ENCODE measurements around the gene GSK3A. TPM values are rescaled to one million over a fixed set of nuclear protein-coding genes. Genes with fewer than 3 reads are reported as not detected.

GSK3A gene
- total and polyA plus RNA-seq, 9 of the 15 experiments (the other 6 are each of a cell fraction or from before 2014, with no cell fraction given), result 0.62 to 90.7 (median 33.3) TPM

DNA sequence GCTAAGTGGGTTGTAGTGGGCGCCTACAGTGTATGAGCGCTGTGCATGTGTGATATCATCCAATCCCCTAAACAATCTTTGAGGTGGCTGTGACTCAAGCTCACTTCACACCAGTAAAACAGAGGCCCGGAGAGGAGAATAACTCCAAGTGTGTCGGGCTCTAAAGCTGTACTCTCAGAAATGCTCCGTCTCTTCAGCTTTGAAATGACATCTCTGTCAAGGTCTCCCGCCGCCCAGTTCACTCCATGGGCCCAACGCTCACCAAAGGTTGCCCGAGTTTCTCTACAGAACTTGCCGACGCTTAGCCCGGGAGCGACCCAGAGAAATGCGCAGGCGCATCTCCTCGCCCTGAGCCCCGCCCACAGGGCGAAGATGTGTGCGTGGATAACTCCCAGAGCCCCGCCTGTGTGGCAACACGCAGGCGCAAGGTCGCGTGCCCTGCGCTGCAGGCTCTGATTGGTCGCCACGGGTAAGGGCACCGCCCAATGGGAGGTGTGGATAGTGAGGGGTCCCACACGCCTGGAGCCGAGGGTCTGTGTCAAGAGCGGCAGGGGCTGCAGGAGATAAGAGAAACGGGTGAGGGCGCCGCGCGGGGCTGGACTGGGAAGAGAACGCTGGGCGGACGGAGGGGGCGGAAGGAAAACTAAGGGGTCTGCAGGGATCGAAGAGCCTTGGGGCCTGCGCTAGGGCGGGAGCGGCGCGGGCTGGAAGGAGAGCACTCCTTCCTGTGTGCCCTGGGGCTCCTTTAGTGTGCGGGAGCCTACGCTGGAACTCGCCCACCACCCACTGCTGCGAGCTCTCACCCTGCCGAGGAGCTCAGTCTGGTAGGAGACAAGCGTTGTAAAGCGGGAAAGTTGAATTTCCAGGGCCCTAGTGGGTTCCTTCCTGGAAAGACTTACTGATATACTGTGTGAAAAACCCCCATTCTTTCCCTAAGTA is 22.3 kb downstream of the GSK3A start, which contains the start of gene ZNF526 (continued):
- TF ChIP-seq ZNF395 (CRISPR knock-in tag; IDR thresholded peaks at IDR 0.05), result no peak
- no peak for TF ChIP-seq CSDE1 (IDR thresholded peaks at IDR 0.05)
- no peak for TF ChIP-seq PHB (CRISPR knock-in tag; IDR thresholded peaks at IDR 0.05)
- no peak for TF ChIP-seq RREB1 (CRISPR knock-in tag; IDR thresholded peaks at IDR 0.05)
- TF ChIP-seq STAT6 (CRISPR knock-in tag; IDR thresholded peaks at IDR 0.05), result no peak
- TF ChIP-seq EP400 (IDR thresholded peaks at IDR 0.05), result peak; percentile 92
- TF ChIP-seq, protein P1, sequence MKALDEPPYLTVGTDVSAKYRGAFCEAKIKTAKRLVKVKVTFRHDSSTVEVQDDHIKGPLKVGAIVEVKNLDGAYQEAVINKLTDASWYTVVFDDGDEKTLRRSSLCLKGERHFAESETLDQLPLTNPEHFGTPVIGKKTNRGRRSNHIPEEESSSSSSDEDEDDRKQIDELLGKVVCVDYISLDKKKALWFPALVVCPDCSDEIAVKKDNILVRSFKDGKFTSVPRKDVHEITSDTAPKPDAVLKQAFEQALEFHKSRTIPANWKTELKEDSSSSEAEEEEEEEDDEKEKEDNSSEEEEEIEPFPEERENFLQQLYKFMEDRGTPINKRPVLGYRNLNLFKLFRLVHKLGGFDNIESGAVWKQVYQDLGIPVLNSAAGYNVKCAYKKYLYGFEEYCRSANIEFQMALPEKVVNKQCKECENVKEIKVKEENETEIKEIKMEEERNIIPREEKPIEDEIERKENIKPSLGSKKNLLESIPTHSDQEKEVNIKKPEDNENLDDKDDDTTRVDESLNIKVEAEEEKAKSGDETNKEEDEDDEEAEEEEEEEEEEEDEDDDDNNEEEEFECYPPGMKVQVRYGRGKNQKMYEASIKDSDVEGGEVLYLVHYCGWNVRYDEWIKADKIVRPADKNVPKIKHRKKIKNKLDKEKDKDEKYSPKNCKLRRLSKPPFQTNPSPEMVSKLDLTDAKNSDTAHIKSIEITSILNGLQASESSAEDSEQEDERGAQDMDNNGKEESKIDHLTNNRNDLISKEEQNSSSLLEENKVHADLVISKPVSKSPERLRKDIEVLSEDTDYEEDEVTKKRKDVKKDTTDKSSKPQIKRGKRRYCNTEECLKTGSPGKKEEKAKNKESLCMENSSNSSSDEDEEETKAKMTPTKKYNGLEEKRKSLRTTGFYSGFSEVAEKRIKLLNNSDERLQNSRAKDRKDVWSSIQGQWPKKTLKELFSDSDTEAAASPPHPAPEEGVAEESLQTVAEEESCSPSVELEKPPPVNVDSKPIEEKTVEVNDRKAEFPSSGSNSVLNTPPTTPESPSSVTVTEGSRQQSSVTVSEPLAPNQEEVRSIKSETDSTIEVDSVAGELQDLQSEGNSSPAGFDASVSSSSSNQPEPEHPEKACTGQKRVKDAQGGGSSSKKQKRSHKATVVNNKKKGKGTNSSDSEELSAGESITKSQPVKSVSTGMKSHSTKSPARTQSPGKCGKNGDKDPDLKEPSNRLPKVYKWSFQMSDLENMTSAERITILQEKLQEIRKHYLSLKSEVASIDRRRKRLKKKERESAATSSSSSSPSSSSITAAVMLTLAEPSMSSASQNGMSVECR (CRISPR knock-in tag; IDR thresholded peaks at IDR 0.05), result no peak
- TF ChIP-seq MYBL2 (IDR thresholded peaks at IDR 0.05; ENCODE audit: low read depth), result no peak
- TF ChIP-seq MYBL2 (CRISPR knock-in tag; IDR thresholded peaks at IDR 0.05; ENCODE audit: borderline replicate concordance), result no peak
- no peak for TF ChIP-seq GATAD2B (IDR thresholded peaks at IDR 0.05; ENCODE audit: borderline replicate concordance)
